Gastroesophageal sphincter (tissue), 3 donors: ENCODE results near the gene CLMP.

Experiments used
- EP300 ChIP-seq: sonication (generic); formaldehyde crosslinking; IDR thresholded peaks from one replicate; pipeline ENCODE4 v1.6.1; 2017; ENCODE audit warnings: antibody characterized with exemption, mild to moderate bottlenecking
- POLR2A ChIP-seq, 2 donors: fragments of 450-650 bp; IDR thresholded peaks; one replicate each; pipeline ENCODE4 v1.6.1; 2017; ENCODE audit warnings: antibody characterized with exemption in 2 of 2, mild to moderate bottlenecking in 2 of 2, moderate library complexity in 1 of 2
- POLR2AphosphoS5 ChIP-seq: sonication (generic); formaldehyde crosslinking; IDR thresholded peaks from one replicate; pipeline ENCODE4 v1.6.1; 2017; ENCODE audit warnings: antibody characterized with exemption
- TF ChIP-seq, protein P1 (sequence below), 4 experiments: fragments of 200-600 bp in 2 of 4; fragments of 450-650 bp in 2 of 4; sonication (generic) in 1 of 4; IDR thresholded peaks; one replicate each; pipeline ENCODE4 v1.5.1; 2017 to 2019; ENCODE audit warnings: antibody characterized with exemption in 4 of 4, mild to moderate bottlenecking in 2 of 4, moderate library complexity in 2 of 4

GRCh38 chr11:123233280-123233974 is 38.4 kb upstream of the CLMP start:
- TF ChIP-seq POLR2AphosphoS5 (no peak), POLR2A (IDR thresholded peaks at IDR 0.05) (no peak), EP300 (no peak)
- TF ChIP-seq, protein P1, sequence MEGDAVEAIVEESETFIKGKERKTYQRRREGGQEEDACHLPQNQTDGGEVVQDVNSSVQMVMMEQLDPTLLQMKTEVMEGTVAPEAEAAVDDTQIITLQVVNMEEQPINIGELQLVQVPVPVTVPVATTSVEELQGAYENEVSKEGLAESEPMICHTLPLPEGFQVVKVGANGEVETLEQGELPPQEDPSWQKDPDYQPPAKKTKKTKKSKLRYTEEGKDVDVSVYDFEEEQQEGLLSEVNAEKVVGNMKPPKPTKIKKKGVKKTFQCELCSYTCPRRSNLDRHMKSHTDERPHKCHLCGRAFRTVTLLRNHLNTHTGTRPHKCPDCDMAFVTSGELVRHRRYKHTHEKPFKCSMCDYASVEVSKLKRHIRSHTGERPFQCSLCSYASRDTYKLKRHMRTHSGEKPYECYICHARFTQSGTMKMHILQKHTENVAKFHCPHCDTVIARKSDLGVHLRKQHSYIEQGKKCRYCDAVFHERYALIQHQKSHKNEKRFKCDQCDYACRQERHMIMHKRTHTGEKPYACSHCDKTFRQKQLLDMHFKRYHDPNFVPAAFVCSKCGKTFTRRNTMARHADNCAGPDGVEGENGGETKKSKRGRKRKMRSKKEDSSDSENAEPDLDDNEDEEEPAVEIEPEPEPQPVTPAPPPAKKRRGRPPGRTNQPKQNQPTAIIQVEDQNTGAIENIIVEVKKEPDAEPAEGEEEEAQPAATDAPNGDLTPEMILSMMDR (IDR thresholded peaks at IDR 0.05): no peak
